Activated CD8-positive, alpha-beta memory T cell treated with anti-CD3 and anti-CD28 coated beads, Interleukin-2, amount 50 U/mL, for 1 hour (primary cell): ENCODE results near the gene MACC1.

Experiments used
- DNase-seq: peaks from one replicate; pipeline ENCODE4 v3.0.0-alpha.2; 2020; ENCODE audit errors: extremely low read depth

The MACC1 gene

GRCh38 chr7:20217193-20217948, at the start of gene MACC1:
TSS of gene MACC1 (minus strand) at chr7:20217384. CDS start at chr7:20161862, 55,522 bp downstream.
- DNase-seq, result no peak

GRCh38 chr7:20264623-20265022, 47.4 kb upstream of the MACC1 start:
- no peak for DNase-seq

GRCh38 chr7:20260223-20260622, 43.0 kb upstream of the MACC1 start:
- DNase-seq, result no peak

GRCh38 chr7:20257212-20257611, 40.0 kb upstream of the MACC1 start:
- DNase-seq, result no peak

- DNase-seq, result no peak
These were observed 32.7 kb upstream of the MACC1 start for GRCh38 chr7:20249920-20250319.

- no peak for DNase-seq
These were observed 32.2 kb upstream of the MACC1 start for GRCh38 chr7:20249376-20249775.

GRCh38 chr7:20246236-20246635, 29.1 kb upstream of the MACC1 start:
- no peak for DNase-seq

GRCh38 chr7:20244334-20245120, 27.3 kb upstream of the MACC1 start:
- DNase-seq, result no peak

- DNase-seq, result no peak
These were observed 24.7 kb upstream of the MACC1 start for GRCh38 chr7:20241911-20242261.

GRCh38 chr7:20241194-20241910, 24.2 kb upstream of the MACC1 start:
- DNase-seq, result no peak

- no peak for DNase-seq
These were observed 23.1 kb upstream of the MACC1 start for GRCh38 chr7:20240080-20240926.

GRCh38 chr7:20238754-20239324, 21.7 kb upstream of the MACC1 start:
- no peak for DNase-seq

- no peak for DNase-seq
These were observed 21.1 kb upstream of the MACC1 start for GRCh38 chr7:20238194-20238753.

- DNase-seq, result no peak
These were observed 20.4 kb upstream of the MACC1 start for GRCh38 chr7:20237464-20238193.

- no peak for DNase-seq
These were observed 19.6 kb upstream of the MACC1 start for GRCh38 chr7:20236790-20237189.

GRCh38 chr7:20236043-20236442, 18.9 kb upstream of the MACC1 start:
- DNase-seq, result no peak

GRCh38 chr7:20235288-20235687, 18.1 kb upstream of the MACC1 start:
- DNase-seq, result no peak

- no peak for DNase-seq
These were observed 16.2 kb upstream of the MACC1 start for GRCh38 chr7:20233362-20233761.

- DNase-seq, result no peak
These were observed 15.7 kb upstream of the MACC1 start for GRCh38 chr7:20232848-20233247.
